ENCODE data around the gene XIRP2. TPM values are rescaled to one million over a fixed set of nuclear protein-coding genes. Genes with fewer than 3 reads are reported as not detected.

Gene XIRP2
- total RNA-seq, 1 experiment from 2014 or later = 0.12 TPM

DNA sequence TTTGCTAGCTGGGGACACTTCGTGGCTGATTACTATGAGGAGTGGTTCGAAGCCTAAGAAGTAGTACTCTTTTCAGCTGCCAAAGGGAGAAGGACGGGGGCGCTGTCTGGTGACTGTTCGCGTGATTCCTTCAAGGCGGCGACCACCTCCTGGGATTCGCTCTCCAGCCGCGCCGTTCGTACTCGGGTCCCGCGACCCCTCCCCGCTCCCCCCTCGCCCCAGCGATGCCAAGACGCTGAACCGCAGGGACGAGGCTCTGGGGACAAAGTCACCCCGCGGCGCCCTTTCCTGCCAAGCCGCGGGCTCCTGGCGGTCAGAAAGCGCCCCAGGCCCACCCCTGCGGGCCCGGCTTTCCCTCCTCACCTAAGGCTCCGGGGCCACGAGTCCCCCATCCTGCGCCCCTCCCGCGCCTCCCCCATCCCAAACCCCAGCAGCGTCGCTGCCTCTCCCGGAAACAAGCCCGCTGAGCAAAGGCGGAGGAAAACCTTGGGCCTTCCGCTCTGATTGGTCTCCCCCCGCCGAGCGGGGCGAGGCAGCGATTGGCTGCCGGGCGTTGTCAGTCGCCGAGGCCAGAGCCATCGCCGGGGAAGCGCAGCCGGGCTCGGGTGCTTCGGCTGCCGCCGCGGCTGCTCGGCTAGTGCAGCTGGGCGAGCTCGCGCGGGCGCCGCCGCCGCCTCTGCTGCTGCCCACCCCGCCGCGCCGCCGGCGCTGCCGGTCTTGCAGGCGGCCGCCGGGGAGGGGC, 404.3 kb downstream of the XIRP2 start, which contains the start of gene B3GALT1:
Gene B3GALT1, plus strand, starts transcription at position 572 of the 742 bp plus-strand sequence.
- DNase-seq (ENCODE audit: low read depth) = peak; percentile 86

DNA sequence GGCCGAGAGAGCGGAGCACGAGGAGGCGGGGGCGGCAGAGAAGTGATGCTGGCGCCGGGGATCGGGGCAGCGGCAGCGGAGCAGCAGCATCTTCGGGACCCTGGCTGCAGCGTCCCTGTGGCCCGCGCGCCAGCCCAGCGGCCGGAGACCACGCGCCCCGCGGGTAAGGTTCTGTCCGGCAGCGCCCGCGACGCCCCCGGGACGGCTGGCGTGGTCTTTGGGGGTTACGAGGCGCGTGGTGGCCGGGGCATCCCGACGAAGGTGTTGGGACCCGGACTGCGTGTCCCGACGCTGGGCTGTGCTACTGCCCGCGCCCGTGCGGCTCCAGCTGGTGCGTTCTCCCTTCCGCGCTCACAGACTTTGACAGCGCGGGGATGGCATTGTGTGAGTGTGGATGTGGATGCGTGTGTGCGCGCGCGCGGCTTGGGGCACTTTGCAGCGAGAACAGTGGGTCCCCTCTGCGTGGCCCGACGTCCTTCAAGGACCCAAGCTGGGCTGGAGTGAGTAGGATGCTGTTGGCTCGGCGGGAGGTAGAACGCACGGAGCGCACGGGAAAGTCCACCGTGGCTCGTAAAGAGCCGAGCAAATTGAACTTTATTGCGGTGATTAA, 405.0 kb downstream of the XIRP2 start:
- peak; percentile 16 for DNase-seq (ENCODE audit: low read depth)

DNA sequence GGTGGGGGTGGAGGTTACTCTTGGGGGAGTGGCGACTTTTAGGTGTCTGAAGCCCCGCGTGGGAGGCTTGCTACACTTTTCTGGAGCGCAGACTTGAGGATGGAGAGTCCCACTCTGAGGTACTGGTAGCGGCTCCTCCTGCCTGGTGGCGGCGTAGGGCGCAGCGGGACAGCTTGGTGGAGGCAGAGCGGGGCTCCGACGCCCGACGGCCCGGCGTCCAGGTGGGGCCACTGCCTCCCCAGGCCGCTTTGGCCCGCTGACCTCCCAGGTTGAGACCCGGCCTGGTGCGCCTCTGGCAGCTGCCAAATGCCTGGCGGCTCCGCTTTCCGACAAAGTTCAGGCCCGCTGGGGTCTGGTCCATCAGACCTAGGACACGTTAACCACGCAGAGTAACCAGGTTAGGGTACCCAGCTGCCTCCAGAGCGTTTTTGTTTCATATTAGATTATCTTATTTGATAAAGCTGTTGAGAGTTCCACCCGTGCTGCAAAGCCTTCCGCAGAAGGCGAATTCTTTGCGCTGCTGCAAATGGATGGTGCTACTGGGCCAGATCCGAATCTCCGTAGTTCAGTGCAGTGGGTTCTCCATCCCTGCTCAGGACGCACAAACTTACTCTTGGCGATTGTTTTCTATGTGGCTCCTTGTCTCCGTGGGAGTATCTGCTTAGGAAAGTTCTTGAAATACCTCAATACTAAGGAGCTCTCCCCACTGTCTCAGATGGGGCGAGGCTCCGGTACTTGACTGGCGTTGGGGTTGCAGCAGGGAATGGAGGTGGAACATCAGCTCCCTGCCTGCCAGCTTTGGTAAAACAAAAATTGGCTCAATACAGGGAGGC, 405.9 kb downstream of the XIRP2 start:
- peak; percentile 24 for DNase-seq (ENCODE audit: low read depth)

DNA sequence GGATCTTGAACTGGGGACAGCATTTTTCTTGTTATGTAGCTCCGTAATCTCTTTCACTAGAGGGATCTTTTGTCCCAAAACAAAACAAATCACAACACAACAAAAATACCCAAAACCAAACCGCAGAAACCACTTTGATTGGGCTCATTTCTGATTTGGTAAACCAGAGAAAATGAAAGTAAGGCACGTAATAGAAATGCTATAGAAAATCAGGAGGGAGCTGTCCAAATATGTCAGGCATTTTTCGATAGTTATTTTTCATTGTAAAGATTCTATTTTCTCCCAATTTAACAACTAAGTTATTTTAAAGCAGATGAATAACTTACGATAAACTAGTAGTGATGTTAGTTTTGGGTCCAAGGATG, 406.5 kb downstream of the XIRP2 start:
- DNase-seq (ENCODE audit: low read depth) = no peak

DNA sequence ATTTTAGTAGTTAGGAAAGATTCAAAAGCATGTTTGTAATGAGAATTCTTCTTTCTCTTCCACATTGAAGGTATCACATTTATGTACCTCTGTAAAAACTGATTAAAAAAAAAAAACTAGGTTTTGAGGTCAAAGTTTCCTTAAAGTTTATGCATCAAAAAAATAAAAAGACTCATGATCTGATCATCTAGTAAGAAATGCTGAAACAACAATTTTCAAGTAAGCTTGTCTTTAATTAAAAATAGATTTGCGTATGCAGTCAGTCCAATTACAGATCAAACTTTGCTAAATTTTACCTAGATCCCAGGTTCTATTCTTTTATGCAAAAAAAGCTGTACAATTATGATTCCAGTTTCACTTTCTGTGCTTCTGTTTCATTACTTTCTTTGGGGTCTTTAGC, 409.0 kb downstream of the XIRP2 start:
- DNase-seq (ENCODE audit: low read depth) = no peak

DNA sequence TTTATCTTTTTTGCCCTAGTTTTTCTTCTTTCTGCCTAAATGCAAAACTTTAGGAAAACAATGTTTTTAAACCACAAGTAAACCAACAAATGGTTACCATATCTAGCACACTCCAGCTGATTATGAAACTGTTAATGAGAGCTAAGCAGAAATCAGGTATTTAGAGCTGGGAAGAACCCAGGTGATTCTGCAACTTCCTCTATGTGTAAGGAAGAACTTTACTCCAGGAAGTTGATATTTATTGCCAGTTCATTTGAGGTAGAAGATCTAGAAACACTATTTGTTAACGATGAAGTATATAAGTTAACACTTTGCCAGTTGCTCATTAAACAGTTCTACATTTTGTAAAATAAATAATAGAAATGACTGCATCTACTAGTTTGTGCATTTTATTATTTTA, 409.7 kb downstream of the XIRP2 start:
- DNase-seq (ENCODE audit: low read depth) = no peak
